Eye (tissue), 1 donor: ENCODE data around the gene ACAD8.
"Not testable (repeated sequence)": the region's sequence is repeated elsewhere in the genome, so short reads cannot be mapped to it uniquely, and the experiment has no call there.

Experiments used
- DNase-seq: peaks from one replicate; pipeline ENCODE4 v3.0.0-alpha.2; 2015

ACAD8 gene

DNA sequence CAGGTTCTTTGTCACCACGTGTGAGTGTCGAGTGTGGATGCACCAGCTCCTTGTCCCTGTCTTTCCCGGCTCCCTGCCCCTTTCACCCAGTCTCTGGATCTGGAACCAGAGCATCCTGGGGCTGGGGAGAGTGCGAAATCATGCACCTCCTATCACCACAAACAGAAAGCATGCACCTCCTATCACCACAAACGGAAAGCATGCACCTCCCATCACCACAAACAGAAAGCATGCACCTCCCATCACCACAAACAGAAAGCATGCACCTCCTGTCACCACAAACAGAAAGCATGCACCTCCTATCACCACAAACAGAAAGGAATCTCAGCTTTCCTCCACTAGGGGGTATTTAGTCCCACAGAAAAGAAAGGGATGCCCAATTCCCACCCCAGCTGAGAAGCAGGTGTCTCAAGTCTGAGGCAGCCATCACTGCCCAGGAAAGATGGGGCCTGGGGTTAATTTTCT is 16.9 kb downstream of the ACAD8 start:
- DNase-seq: peak; percentile 25

DNA sequence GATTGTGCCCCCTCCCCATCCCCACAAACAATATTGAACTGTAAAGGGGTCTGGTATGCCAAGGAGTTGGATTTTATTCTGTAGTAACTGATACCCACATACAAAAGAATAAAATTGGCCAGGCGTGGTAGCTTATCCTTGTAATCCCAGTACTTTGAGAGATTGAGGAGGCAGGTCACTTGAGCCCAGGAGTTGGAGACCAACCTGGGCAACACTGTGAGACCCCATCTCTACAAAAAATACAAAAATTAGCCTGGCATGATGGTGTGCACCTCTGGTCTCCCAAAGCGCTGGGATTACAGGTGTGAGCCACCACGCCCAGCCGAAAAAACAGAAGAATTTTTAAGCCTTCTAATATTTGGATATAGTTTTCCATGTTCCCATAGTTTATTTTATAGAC is 18.6 kb downstream of the ACAD8 start:
- no peak for DNase-seq

DNA sequence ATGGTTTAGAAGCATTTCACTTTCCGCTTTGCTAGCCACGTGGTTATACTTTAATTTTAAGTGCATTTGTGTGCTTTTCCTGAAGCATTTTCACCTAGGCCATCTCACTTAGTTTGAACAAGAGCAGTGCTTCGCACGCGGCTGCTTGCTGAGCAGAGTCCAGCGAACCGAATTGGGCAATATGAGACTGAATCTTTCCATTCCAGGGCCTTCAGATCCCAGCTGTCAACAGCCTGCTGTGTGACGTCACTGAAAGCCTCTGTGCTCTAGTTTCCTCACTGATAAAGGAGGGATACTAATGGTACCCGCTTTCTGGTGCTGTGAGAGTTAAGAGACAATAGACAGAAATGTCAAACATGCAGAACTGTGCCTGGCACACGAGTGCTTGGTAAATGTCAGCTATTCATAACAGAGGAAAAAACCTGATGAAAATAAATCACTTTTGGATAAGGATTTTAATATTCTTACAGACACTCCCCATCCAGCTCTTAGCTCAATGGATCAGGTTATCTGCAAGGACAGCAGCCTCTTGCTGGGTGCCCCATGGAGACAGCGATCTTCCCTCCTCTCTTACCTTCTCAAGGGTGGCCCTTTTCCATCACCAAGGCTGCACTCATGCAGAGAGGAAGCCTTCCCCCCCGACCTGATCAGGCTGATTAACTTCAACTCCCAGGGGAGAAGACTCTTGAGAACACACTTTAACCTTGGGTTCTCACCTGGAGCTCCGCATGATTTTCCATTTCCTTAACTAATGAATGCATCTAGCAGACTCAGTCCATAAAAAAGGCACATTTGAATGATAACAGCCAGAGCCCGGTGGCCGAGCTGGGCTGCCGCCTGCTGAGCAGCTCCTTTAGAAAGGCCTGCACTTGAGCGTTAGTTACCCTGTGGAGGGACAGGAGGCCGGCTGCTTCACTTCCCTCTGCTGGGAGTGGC is 19.3 kb downstream of the ACAD8 start:
- DNase-seq: peak; percentile 87

- DNase-seq: no peak
Measured at GRCh38 chr11:134273317-134273712, 19.9 kb downstream of the ACAD8 start.

DNA sequence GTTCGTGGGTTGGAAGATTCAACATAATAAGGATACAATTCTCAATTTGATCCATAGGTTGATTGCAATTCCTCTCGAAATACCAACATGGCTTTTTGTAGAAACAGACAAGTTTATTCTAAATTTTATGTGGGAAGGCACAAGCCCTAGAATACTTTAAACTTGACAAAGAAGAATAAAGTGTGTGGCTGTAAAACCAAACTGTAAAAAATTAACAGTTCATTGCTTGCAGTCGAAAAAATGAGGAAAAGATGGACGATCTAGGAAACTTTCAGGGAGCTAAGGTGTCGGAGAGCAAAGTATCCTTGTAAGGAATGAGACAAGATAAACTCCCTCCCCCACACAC is 21.8 kb downstream of the ACAD8 start:
- no peak for DNase-seq

- DNase-seq: peak; percentile 84
Measured at GRCh38 chr11:134275534-134276395, 22.4 kb downstream of the ACAD8 start, which contains the start of gene GLB1L3. Gene GLB1L3, plus strand, starts transcription at chr11:134276379. Its CDS starts 362 bp downstream, at chr11:134276741.

DNA sequence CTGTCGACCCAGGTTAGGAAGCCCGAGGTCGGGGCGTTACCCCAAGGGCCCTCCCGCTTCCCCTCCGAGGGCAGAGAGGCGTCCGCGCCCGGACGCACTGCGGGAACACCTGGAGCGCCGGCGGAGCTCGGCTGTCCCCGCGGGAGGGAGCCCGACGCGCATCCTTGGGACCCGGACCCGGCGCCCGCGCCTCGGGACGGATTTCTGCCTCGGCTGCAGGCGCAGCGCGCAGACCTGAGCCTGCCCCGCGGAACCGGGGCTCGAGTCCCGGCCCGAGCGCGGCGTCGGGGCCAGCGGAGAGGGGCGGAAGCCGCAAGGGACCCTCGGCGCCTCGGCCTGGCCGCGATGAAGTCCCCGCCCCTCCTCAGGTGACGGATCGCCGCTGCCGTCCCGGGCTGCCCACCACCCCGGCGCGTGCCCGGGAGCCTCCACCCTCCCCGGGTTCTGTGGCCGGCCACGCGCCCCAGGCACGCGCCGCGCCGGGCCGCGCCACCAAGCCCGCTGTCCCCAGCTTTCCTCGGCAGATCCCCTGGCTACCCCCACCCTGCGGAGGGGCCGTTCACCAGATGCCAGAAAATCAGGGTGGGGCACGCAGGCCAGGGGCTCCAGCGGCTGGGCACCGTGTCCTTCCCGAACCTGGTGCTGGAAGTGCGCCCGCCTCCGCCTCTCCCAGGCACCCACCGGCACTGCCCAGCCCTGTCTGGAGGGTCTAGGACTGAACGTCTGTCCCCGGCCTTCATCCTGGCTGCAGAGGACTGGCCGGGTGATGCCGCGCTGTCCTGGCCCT is 23.2 kb downstream of the ACAD8 start:
- peak; percentile 61 for DNase-seq

GRCh38 chr11:134277183-134278001 is 24.0 kb downstream of the ACAD8 start:
- peak; percentile 67 for DNase-seq

- no peak for DNase-seq
Measured at GRCh38 chr11:134278356-134278755, 25.0 kb downstream of the ACAD8 start.

- DNase-seq: not testable (repeated sequence)
Measured at GRCh38 chr11:134281635-134282034, 28.3 kb downstream of the ACAD8 start.

- DNase-seq: no peak
Measured at GRCh38 chr11:134282121-134283045, 29.0 kb downstream of the ACAD8 start.

DNA sequence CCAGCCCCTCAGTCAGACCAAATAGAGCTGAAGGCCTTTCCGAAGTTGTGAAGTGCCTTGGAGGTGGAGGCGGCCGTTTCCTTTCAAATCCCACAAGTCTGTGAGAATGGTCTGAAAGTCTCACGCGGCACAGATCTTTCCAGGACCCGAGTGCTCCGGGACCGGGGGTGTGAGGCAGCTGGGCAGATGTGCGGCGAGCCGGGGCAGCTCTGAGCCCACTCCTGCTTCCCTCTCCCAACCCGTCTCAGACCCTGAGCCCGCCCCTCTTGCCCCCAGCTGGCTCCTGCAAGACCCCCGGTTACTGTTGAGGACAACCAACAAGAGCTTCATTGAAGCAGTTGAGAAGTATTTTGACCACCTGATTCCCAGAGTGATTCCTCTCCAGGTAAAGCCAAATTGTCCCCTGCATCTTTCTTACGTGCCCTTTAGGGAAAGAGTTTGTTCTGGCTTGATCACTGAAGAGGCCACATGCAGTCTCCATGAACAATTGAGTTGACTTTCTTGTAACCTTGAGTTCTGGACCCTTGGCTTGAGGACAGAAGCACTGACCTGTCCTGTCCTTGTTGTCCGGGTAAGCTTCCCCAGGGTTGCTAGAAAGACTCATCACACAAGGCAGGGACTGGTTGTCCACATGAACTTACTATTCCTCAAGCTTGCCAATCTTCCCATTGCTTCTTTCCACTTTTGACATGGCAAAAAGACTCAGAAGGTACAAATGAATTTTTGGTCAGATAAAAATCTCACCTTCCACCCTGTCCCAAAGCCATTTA is 30.3 kb downstream of the ACAD8 start:
- DNase-seq: no peak

GRCh38 chr11:134284349-134284748 is 31.0 kb downstream of the ACAD8 start:
- not testable (repeated sequence) for DNase-seq

DNA sequence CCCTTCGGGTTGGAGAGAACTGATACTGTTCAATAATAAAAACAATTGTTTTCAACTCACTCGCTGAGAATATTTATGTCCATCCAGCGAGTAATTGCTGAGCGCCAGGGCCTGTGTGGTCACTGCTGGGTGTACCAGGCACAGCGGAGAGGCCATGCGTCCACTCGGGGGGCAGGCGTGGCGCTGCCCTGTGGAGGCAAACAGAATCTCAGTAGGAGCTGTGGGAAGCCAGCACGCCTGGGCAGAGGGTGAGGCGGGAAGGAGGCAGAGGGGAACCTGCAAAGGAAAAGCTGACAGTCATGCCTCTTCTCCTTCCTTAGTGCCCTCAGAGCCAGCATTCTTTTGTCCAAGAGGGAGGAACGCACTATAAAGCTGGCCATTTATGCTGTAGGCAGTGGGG is 34.2 kb downstream of the ACAD8 start:
- no peak for DNase-seq

- DNase-seq: no peak
Measured at GRCh38 chr11:134288486-134288885, 35.1 kb downstream of the ACAD8 start.

GRCh38 chr11:134289167-134289566 is 35.8 kb downstream of the ACAD8 start:
- DNase-seq: no peak

DNA sequence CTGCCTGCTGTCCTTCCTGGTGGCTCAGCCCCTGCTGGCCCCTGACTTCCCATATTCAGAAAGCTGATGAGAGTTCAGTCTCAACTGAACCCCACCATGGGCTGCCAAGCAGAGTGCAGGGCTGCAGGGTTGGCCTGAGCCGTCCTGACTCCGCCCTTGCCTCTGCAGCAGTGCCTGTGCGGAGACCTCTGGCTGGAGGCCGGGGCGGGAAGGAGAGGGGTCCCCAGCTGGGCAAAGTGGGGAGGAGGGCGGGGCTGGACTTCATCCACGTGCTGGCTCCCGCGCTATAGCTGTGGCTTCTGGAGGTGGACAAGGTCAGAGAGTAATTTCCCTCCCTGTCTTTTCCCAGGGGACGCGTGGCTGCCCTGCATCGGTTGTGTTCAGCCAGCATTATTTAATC is 36.4 kb downstream of the ACAD8 start:
- peak; percentile 76 for DNase-seq

DNA sequence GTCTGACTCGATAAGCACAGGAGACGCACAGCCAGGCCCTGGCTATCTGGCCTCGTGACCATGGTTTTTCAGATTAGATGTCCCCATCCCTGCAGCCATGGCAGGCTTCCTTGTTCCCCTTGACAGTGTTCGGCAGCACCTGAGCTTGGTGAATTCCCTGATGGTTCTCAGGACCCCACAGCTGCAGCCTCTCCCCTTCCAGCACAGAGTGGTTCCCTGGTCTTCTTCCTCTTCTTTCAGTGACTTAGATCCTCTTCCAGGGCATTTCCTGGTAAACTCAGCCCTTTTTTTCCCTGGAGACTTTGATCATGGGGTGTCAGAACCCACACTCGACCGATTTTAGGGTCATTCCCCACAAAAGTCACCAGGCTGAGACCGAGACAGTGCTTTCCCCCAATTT is 37.3 kb downstream of the ACAD8 start:
- DNase-seq: no peak

GRCh38 chr11:134291196-134291595 is 37.8 kb downstream of the ACAD8 start:
- DNase-seq: no peak

- DNase-seq: no peak
Measured at GRCh38 chr11:134292661-134293060, 39.3 kb downstream of the ACAD8 start.
